Thyroid gland (tissue), 4 donors: ENCODE data around the gene BRSK2.
A peak's percentile ranks its signal among the peaks of the same experiment; 100 is the strongest.

ENCODE experiments used
- CTCF ChIP-seq, 6 experiments: fragments of 200-600 bp in 3 of 6; fragments of 450-650 bp in 3 of 6; sonication (generic) in 3 of 6; IDR thresholded peaks; one replicate each; pipeline ENCODE4 v1.5.1; 2016 to 2019; ENCODE audit warnings: antibody characterized with exemption in 6 of 6, mild to moderate bottlenecking in 2 of 6, inconsistent platforms in 1 of 6, moderate library complexity in 1 of 6
- POLR2A ChIP-seq, 2 donors: fragments of 450-650 bp; IDR thresholded peaks; one replicate each; pipeline ENCODE4 v1.6.1; 2017; ENCODE audit warnings: antibody characterized with exemption in 2 of 2, mild to moderate bottlenecking in 2 of 2, moderate library complexity in 1 of 2

- TF ChIP-seq CTCF (IDR thresholded peaks at IDR 0.05) (peak in 3 of 6 experiments; percentile 6 to 23 (median 8)), POLR2A (IDR thresholded peaks at IDR 0.05) (no peak)
Observed at GRCh38 chr11:1389103-1389931, 417 bp upstream of the BRSK2 start.
